SKM-1 (cell line): Measurements from ENCODE around the gene CSRP1.
"Not testable (repeated sequence)": the region's sequence is repeated elsewhere in the genome, so short reads cannot be mapped to it uniquely, and the experiment has no call there.

ENCODE experiments used
- DNase-seq: peaks from one replicate; lab custom pipeline; 2025; ENCODE audit not compliant: unreplicated experiment; lab: John Stamatoyannopoulos, UW

Gene CSRP1

DNA sequence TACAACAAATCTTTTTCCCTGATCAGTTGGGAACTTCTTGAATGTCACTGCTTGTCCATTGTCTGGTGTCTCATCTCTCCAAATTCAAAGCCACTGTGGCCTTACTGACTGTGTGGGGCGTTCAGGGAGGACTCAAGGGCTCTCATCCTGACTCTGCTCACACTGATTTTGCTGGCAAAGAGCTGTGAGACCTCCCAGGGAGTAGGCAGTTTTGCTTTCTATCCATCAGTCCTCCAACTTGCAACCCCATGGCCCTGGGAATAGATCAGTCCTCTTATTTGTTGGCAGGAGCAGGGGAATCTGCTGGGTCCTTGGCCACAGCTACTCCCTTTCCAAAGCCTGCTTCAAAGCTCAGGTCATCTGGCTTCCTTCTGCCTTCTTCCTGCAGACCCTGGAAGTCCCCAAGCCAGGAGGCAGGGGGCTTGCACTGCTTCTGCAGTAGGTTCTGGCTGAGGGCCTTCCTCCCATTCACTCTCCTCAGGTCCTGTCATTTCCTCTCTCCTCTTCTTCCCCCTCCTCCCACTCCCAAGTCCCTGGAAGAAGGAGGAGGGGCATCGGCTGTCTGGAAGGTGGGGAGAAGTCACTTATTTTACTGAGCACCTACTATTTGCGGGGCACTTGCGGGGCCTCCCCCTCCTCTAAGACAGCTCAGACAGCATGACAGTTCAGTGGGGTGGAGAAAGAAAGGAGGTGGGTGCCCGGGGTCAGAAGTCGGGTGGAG is 31.1 kb upstream of the CSRP1 start:
- DNase-seq: no peak

DNA sequence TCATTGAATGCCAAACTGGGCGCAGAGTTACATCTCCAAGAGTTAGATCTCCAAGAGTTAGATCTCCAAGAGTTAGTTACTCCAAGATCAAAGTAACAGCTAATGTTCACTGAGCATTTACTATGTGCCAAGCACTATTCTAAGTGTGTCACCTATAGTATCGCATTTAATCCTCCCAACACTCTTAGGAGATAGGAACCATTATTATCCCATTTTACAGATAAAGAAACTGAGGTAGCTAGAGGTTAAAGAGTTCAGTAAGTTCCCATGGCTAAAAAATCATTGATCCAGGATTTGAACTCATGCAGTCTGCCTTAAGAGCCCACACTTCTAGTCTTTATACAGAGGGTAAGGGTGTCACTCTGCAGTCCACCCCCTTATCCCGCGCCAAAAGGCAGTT is 30.5 kb upstream of the CSRP1 start:
- DNase-seq: no peak

DNA sequence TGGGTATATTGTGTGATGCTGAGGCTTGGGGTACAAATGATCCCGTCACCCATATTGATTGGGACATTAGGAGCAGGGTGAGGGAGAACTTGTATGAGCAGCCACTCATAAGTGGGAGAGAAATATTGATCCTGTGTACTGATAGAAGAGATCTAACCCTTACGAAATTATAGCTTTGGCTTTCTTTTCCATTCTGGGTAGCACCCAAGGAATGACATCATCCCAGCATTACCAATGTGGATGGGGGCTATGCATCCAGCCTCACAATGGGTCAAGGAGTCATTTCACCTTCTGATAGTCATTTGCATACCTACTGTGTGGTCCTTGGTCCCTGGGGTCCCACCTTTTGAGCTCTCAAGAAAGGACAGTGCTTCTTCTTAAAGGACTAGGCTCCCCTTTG is 30.1 kb upstream of the CSRP1 start:
- DNase-seq: no peak

DNA sequence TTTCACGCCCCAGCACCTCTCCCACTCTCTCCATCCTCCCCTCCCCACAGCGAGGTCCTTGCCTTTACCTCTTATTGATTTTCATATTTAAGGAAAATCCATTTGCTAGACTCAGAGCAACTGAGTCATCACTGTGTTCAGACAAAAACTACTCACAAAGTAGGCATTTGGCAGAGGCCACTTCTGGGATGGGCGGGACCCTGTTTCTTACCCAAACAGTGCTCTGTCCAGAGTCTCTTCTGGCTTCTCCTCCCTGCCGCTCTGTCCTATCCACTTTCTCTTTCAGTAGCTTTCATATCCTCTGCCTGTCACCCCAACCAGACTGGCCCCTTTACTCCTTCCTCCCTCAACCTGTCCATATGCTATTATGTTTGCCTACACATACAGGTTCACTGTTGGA is 29.6 kb upstream of the CSRP1 start:
- no peak for DNase-seq

DNA sequence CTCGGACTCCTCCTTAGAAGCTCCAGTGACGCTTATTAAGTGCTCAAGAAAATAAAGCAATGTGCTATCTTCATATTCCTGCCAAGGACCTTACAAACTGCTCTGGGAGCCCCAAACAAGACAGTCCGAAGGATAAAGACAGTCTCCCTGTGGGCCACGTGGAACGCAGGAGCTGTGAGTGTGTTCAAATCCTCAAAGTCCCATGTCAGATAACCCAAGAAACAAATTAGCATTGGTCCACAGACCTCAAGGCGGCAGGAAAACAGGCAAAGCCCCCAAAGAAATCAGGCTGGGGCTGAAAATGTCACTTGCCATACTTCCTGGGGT is 29.0 kb upstream of the CSRP1 start:
- DNase-seq: no peak

DNA sequence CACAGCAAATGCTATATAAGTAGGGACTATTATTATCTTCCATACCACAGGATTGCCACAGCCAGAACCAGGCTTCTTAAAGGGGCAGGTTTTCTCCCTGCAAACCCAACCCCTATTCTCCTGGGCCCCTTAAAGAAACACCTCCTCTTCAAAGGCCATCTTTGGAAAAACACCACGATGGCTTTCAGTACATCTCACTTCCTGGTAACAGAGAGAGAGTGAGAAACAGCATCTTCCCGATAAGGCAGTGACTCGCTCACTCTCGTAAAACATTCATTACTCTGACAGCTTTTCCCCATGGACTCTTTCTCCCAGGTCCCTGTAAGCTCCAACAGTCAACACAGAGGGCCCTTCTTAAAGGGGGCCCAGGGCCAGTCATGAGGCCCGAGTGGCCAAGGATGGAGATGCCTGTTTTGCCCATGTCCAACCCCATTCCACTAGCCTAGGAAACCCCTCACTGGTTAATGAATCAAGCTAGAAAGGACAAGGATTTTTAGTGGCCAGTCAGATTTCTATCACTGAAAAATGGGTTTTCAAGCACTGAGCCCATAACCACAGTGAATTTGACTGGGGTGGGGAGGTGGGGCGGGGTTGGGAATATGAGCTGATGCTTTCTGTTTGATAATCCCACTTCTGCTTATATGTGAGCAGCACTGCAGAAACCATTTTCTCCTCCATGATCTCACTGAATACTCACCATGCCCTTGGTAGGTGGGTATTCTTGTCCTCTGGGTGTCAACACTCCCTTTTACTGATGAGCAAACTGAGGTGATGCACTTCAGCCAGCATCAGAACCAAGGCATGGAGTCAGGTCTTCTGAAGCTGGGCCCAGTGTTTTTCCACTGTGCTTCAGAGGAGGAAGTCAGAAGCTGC is 28.4 kb upstream of the CSRP1 start:
- DNase-seq: no peak

DNA sequence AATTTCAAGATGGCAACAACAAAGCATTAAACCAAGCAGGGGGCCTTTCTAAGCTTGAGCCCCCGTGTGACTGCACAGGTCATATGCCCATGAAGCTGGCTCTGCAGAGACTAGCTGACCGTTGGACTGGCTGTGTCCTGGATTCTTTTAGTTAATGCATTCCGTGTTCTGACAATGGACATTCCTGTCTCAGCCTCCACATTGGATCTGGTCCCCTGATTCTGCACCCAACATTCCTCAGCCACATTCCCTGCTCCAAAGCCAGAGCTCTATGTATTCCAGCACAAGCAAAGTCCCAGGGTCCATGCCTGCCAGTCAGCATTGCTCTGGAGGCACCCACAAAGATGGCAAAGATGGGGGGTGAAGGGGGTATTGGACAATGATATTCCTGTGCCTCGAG is 26.9 kb upstream of the CSRP1 start:
- no peak for DNase-seq

DNA sequence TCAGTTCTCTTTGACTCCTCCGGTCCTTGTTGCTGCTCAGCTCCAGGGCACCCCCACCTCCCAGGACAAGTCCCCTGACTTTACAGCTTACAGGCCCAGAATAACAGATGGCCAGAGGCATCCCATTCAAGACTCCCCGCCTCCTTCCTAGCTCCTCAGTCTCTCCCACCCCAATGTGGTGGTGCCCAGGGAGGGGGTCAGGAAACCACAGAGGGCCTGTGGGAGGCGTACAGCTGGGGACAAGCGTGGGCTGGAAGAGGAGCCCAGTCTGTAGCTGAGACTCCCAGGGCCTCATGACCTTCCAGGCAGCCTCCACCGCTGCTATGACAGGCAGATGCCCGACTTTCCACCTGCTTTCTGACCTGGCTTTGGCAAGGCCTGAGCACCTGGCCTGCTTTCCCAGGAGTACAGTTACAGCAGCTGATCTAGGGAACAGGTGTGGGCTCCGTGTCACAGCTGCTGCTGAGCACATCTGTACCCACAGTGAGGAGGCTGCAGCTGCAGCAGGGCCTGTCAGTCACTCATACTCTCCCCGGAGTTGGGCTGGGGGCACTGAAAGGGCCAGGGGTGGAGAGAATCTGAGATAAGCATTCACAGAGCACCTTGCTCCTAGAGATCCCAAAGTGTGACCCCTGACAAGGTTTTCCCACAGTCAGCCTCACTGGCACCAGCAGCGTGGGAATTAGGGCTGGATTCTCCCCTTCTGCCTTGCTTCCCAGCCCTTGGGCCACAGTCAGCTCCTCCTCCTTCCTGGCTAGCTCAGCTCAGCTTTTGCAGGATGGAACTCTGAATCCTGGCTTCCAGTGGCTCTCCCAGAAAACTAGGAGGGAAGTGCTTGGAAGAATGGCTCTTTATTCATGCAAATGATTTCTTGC is 24.9 kb upstream of the CSRP1 start:
- no peak for DNase-seq

DNA sequence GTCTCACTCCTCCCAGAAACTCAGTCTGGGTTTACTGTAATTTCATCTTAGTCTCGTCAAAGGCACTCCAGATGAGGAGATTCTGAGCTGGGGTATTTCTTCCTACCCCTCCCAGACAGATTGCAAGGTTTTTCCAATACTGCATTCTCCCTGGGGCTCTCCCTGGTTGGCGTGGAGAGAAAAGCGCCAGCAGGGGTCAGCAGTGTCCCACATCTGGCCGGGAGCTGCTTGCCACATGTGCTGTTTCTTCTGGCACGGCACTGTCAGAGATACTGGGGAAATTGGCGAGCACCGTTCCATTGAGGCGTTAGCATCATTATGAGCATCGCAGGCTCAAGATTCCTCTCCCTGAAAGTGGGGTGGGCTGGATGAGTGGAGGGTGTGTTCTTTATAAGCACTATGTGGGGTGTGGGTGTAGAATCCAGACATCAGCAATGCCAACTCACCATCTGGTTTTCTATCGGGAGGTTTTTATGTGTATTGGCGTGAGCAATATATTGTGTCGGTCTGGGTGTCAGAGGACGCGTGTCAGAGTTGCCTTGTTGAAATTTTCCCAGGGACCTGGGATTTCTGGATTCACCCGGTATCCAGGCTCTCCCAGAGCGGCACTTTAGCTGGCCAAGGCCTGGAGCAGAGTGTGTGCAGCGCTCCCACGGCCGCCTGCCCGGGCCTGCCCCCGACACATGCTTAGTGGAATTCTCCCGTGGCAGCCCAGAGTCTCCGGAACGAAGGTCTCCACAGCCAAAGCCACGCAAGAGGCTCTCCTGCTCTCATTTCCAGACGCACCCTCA is 24.0 kb upstream of the CSRP1 start:
- peak; percentile 64 for DNase-seq

DNA sequence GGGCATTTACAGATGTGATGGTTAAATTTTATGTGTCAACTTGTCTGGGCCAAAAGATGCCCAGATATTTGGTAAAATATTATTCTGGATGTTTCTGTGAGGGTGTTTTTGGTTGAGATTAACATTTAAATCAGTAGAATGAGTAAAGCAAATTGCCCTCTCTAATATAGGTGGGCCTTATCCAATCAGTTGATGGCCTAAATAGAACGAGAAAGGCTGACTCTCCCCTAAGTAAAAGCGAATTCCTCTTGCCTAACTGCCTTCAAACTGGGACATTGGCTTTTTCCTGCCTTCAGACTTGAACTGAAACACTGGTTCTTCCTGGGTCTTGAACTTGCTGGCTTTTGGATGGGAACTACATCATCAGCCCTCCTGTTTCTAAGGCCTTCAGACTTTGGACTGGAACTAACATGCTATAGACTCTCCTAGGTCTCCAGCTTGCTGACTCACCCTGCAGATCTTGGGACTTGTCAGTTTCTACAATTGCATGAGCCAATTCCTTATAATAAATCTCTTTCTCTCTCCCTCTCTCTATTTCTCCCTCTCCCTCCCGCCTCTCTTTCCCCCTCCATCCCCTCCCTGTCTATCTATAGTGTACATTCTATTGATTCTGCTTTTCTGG is 21.8 kb upstream of the CSRP1 start:
- DNase-seq: no peak

DNA sequence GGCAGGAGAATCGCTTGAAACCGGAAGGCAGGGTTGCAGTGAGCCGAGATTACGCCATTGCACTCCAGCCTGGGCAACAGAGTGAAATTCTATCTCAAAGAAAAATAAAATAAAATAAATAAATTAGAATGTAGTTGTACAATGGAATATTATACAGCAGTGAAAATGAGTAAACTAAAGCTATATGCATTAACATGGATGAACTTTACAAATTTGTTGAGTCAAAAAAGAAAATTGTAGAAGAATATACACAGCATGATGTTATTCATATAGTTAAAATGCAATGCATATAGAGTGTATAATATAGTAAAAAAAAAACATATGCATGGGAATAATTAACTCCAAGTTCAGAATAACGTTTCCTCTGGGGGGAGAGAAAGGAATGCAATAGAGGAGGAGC is 21.0 kb upstream of the CSRP1 start:
- DNase-seq: no peak

DNA sequence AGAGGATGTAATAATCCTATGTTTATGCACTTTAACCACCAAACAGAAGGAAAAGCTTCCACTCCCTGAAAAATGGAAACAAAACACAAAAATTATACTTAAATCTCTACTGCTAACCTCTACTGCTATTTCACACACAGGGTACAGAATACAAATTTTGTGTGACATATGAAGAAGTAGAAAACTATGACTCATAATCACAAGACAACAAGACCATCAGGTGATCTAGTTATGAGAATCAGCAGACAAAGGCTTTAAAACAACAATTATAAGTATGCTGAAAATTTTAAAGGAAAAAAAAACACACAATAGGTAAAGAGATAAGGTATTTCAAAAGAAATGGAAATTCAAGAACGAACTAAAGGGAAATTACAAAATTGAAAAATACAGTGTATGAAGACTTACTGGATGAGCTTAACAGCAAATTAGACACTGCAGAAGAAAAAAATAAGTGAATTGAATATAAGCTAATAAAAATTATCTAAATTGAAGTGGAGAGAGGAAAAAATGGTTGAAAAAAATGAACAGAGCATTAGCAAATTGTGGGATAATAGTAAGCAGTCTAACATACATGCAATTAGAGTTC is 18.4 kb upstream of the CSRP1 start:
- DNase-seq: no peak

DNA sequence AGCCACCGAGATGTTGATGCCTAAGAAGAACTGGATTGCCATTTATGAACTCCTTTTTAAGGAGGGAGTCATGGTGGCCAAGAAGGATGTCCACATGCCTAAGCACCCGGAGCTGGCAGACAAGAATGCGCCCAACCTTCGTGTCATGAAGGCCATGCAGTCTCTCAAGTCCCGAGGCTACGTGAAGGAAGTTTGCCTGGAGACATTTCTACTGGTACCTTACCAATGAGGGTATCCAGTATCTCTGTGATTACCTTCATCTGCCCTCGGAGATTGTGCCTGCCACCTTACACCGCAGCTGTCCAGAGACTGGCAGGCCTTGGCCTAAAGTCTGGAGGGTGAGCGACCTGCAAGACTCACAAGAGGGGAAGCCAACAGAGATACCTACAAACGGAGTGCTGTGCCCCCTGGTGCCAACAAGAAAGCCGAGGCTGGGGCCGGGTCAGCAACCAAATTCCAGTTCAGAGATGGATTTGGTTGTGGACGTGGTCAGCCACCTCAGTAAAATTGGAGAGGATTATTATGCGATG is 13.2 kb upstream of the CSRP1 start:
- not testable (repeated sequence) for DNase-seq

DNA sequence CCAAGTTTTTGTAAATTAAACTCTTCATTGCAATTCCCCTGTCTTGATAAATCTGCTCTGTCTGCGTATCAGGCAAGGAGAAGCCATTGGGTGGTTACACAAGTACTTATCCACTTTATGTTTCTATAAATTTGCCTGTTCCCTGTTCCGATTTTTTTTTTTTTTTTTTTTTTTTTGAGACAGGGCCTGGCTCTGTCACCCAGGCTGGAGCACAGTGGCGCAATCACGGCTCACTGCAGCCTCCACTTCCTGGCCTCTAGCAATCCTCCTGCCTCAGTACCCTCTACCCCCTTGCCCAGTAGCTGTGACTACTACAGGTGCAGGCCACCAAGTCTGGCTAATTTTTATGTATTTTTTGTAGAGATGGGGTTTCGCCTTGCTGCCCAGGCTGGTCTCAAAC is 11.1 kb upstream of the CSRP1 start:
- DNase-seq: no peak

DNA sequence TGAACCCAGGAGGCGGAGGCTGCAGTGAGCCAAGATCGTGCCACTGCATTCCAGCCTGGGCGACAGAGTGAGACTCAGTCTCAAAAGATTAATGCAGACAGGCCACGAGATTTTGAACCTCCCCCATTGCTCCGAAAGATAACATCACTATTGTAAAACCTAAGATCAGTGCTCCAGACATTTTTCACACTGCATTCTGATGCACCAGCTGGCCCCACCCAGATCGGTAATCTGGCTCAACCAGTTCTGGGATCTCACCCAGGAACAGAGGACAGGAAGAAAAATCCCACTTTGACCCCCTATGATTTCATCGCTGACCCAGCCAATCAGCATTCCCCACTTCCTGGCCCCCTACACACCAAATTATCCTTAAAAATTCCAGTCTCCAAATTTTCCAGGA is 10.7 kb upstream of the CSRP1 start:
- no peak for DNase-seq

DNA sequence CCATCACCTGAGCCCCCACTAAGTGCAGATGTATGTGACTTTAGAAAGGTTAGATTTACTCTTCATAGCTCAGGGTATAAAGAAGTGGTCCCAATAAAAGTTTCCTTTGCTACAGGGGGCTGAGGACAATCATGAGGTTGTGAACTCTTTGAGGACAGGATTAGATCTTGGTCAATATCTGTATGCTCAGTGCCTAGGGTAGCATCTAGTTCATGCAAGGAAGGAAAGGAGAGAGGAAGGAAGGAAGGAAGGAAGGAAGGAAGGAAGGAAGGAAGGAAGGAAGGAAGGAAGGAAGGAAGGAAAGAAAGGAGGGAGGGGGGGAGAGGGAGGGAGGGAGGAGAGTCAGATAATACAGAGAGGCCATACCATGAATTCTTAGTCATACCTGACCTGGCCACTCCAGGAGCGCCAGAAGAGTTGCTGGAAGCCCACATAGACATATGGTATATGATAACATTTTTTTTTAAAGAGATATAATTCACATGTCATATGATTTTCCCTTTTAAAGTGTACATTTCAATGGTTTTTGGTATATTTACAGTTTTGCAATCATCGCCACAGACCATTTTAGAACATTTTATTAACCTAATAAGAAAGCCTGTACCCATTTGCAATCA is 9.7 kb upstream of the CSRP1 start:
- DNase-seq: no peak

DNA sequence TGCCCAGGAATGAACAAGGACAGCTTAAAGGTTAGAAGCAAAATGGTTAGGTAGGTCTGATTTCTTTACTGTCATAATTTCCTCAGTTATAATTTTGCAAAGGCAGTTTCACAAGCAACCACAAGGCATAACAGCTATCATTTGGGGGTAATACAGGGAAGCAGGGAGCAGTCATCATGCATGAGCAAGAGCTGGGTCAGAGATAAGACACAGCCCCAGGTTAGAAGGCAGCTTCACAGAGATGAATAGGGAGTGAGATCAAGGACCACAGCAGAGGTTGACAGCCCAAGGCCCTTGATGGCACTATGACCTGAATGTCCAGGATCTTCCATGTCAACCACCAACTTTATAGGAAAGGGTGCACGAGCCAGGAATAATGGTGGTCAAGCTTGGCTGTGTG is 9.0 kb upstream of the CSRP1 start:
- DNase-seq: no peak

DNA sequence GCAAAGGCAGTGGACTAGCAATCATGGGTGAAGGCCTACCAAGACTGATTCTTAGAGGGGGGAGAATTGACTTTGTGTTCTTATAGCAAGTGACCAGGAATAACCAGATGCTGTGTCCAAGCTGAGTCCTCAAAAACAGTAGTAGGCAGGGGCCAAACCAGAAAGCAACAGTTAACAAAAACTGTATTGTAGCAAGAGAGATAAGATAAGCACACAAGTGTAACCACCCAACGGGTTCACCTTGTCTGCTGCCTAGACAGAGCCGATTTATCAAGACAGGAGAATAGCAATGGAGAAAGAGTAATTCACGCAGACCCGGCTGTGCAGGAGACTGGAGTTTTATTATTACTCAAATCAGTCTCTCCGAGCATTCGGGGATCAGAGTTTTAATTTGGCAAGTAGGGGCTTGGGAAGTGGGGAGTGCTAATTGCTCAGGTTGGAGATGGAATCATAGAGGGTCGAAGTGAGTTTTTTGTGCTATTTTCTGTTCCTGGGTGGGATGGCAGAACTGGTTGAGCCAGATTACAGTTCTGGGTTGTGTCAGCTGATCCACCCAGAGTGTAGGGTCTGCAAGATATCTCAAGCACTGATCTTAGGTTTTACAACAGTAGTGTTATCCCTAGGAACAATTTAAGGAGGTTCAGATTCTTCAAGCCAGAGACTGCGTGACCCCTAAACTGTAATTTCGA is 8.3 kb upstream of the CSRP1 start:
- DNase-seq: no peak

DNA sequence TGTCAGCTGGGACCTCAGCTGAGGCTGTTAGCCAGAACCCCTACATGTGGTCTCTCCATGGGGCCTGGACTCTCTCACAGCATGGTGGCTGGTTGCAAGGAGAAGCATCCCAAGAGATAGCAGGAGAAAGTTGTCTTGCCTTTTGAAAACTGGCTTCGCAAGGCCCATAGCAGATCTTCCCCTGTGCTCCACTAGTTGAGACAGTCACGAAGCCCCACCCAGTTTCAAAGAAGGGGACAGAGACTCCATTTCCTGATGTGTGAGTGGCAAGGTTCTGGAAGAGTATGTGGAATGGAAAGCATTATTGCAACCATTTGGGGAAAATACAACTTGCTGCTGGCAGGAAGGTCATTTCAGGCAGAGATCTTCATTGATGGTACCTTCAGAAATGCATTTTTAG is 7.5 kb upstream of the CSRP1 start:
- DNase-seq: no peak
